Loucy (cell line): Measurements from ENCODE around the gene MEGF10.

Experiments
- H2AFZ ChIP-seq: fragments of 200-600 bp; sonication (generic); 2 replicates; pipeline ENCODE4 v1.6.0; 2016; ENCODE audit warnings: antibody characterized with exemption, mild to moderate bottlenecking, low read length, moderate library complexity
- H3F3A ChIP-seq: fragments of 200-600 bp; 2 replicates; pipeline ENCODE4 v1.6.0; 2016; ENCODE audit warnings: antibody characterized with exemption, low read depth, mild to moderate bottlenecking
- H3K27me3 ChIP-seq: fragments of 200-600 bp; sonication (generic); 2 replicates; pipeline ENCODE4 v1.6.1; 2014; ENCODE audit warnings: low read length, mild to moderate bottlenecking; ENCODE audit not compliant: insufficient read depth, poor library complexity, severe bottlenecking
- H3K36me3 ChIP-seq: fragments of 200-600 bp; sonication (generic); 2 replicates; pipeline ENCODE4 v1.6.1; 2016; ENCODE audit warnings: low read length; ENCODE audit not compliant: insufficient read depth
- H3K4me1 ChIP-seq: fragments of 200-600 bp; sonication (generic); 2 replicates; pipeline ENCODE4 v1.5.1; 2014; ENCODE audit warnings: low read length, mild to moderate bottlenecking; ENCODE audit not compliant: insufficient read depth, poor library complexity, severe bottlenecking
- H3K4me2 ChIP-seq: fragments of 200-600 bp; sonication (generic); 2 replicates; pipeline ENCODE4 v1.6.0; 2014; ENCODE audit warnings: antibody characterized with exemption, low read length, low read depth, mild to moderate bottlenecking; ENCODE audit not compliant: poor library complexity, severe bottlenecking
- H3K4me3 ChIP-seq: fragments of 200-600 bp; sonication (generic); 2 replicates; pipeline ENCODE4 v1.5.1; 2014; ENCODE audit warnings: low read length, mild to moderate bottlenecking, mixed read lengths; ENCODE audit not compliant: poor library complexity, severe bottlenecking
- H3K79me2 ChIP-seq: fragments of 200-600 bp; sonication (generic); 2 replicates; pipeline ENCODE4 v1.6.1; 2014; ENCODE audit warnings: low read length; ENCODE audit not compliant: insufficient read depth
- H3K9ac ChIP-seq: fragments of 200-600 bp; sonication (generic); 2 replicates; pipeline ENCODE4 v1.6.0; 2014; ENCODE audit warnings: mild to moderate bottlenecking, low read depth, low read length, moderate library complexity; ENCODE audit not compliant: poor library complexity, severe bottlenecking
- H3K9me2 ChIP-seq: fragments of 200-600 bp; sonication (generic); replicated peaks from 2 replicates; pipeline ENCODE4 v1.6.1; 2016; ENCODE audit warnings: low read depth, low read length, mixed read lengths
- H3K9me3 ChIP-seq: fragments of 200-600 bp; sonication (generic); 2 replicates; pipeline ENCODE4 v1.6.1; 2014; ENCODE audit warnings: mild to moderate bottlenecking, antibody characterized with exemption, low read length, low read depth; ENCODE audit not compliant: insufficient read depth
- H4K20me1 ChIP-seq: fragments of 200-600 bp; sonication (generic); 2 replicates; pipeline ENCODE4 v1.6.0; 2014; ENCODE audit warnings: antibody characterized with exemption, low read length, mild to moderate bottlenecking; ENCODE audit not compliant: insufficient read depth, poor library complexity, severe bottlenecking
- CTCF ChIP-seq: fragments of 200-600 bp; sonication (generic); conservative IDR thresholded peaks from 2 replicates; pipeline ENCODE4 v1.5.1; 2014; ENCODE audit warnings: mild to moderate bottlenecking, antibody characterized with exemption, low read length
- EZH2phosphoT487 ChIP-seq: fragments of 200-600 bp; IDR thresholded peaks from 2 replicates; pipeline ENCODE4 v1.6.1; 2018; ENCODE audit warnings: antibody characterized with exemption, mild to moderate bottlenecking, moderate library complexity, borderline replicate concordance

MEGF10 gene

GRCh38 chr5:127355337-127355736, 64.7 kb downstream of the MEGF10 start:
- H3K4me3 ChIP-seq = no peak overlapping the region
- no peaks in the 10 kb centered on the region for H3K27me3 ChIP-seq
- H2AFZ ChIP-seq = no peak overlapping the region
- H3K9me2 ChIP-seq = no peaks in the 10 kb centered on the region
- no peak overlapping the region for H3K9ac ChIP-seq
- no peak for TF ChIP-seq CTCF
- no peak for TF ChIP-seq EZH2phosphoT487
- H3F3A ChIP-seq = no peaks in the 10 kb centered on the region
- H3K4me2 ChIP-seq = no peak overlapping the region
- no peaks in the 10 kb centered on the region for H3K36me3 ChIP-seq
- no peaks in the 10 kb centered on the region for H3K79me2 ChIP-seq
- H3K4me1 ChIP-seq = no peaks in the 10 kb centered on the region
- H4K20me1 ChIP-seq = no peaks in the 10 kb centered on the region
- H3K9me3 ChIP-seq = no peaks in the 10 kb centered on the region

GRCh38 chr5:127358284-127358683, 67.7 kb downstream of the MEGF10 start:
- Histone ChIP-seq H3K9ac (no peak overlapping the region), H3K36me3 (no peaks in the 10 kb centered on the region), H3K4me2 (no peak overlapping the region), H3K4me1 (no peaks in the 10 kb centered on the region), H4K20me1 (no peaks in the 10 kb centered on the region), H3K27me3 (no peaks in the 10 kb centered on the region), H3K9me2 (no peaks in the 10 kb centered on the region), H3F3A (no peaks in the 10 kb centered on the region), H3K9me3 (no peaks in the 10 kb centered on the region), H3K79me2 (no peaks in the 10 kb centered on the region), H3K4me3 (no peak overlapping the region), H2AFZ (no peak overlapping the region)
- TF ChIP-seq EZH2phosphoT487 (no peak), CTCF (no peak)

GRCh38 chr5:127358740-127359139, 68.1 kb downstream of the MEGF10 start:
- Histone ChIP-seq H3K4me3 (no peak overlapping the region), H3K27me3 (no peaks in the 10 kb centered on the region), H3K79me2 (no peaks in the 10 kb centered on the region), H4K20me1 (no peaks in the 10 kb centered on the region), H3K4me1 (no peaks in the 10 kb centered on the region), H3F3A (no peaks in the 10 kb centered on the region), H3K4me2 (no peak overlapping the region), H3K36me3 (no peaks in the 10 kb centered on the region), H3K9me2 (no peaks in the 10 kb centered on the region), H3K9ac (no peak overlapping the region), H3K9me3 (no peaks in the 10 kb centered on the region), H2AFZ (no peak overlapping the region)
- TF ChIP-seq EZH2phosphoT487 = no peak
- TF ChIP-seq CTCF = no peak
